GM23338 (cell line): ENCODE data around the gene PDHB.

Source experiments
- CREB1 ChIP-seq: fragments of 250-450 bp; sonication (Bioruptor Pico); IDR thresholded peaks from 2 replicates; pipeline ENCODE4 v1.5.0; 2020; ENCODE audit warnings: low read depth, mild to moderate bottlenecking, moderate library complexity
- CTCF ChIP-seq, 2 experiments: fragments of 200-600 bp in 1 of 2; sonication (generic) in 1 of 2; conservative IDR thresholded peaks; 2 replicates each; pipeline versions ENCODE4 v1.5.1 to v1.6.1; 2016 to 2017; ENCODE audit warnings: antibody characterized with exemption in 2 of 2, low read depth in 2 of 2, mild to moderate bottlenecking in 2 of 2, moderate library complexity in 1 of 2
- EZH2 ChIP-seq: fragments of 200-600 bp; sonication (generic); IDR thresholded peaks from one replicate; pipeline ENCODE4 v1.8.0; 2017; ENCODE audit warnings: antibody characterized with exemption, mild to moderate bottlenecking, low read depth; ENCODE audit not compliant: unreplicated experiment
- JUNB ChIP-seq: IDR thresholded peaks from one replicate; pipeline ENCODE4 v1.6.1; 2016; ENCODE audit warnings: antibody characterized with exemption; ENCODE audit not compliant: unreplicated experiment
- NANOG ChIP-seq: IDR thresholded peaks from 2 replicates; pipeline ENCODE4 v1.6.1; 2016; ENCODE audit warnings: antibody characterized with exemption, borderline replicate concordance
- POLR2AphosphoS5 ChIP-seq: IDR thresholded peaks from 2 replicates; pipeline ENCODE4 v1.6.1; 2016; ENCODE audit warnings: antibody characterized with exemption, low read depth
- STAT1 ChIP-seq: IDR thresholded peaks from one replicate; pipeline ENCODE4 v1.6.1; 2016; ENCODE audit warnings: antibody characterized with exemption; ENCODE audit not compliant: unreplicated experiment
- ZNF331 ChIP-seq: fragments of 250-450 bp; sonication (Bioruptor Pico); IDR thresholded peaks from 2 replicates; pipeline ENCODE4 v1.5.0; 2020; ENCODE audit warnings: low read depth, mild to moderate bottlenecking, moderate library complexity

GRCh38 chr3:58403513-58404109 lies 30.0 kb downstream of the PDHB start:
- TF ChIP-seq CTCF (conservative IDR thresholded peaks at IDR 0.05; ENCODE audit: low read depth in 2 of 2) (no peak), JUNB (no peak), ZNF331 (CRISPR knock-in tag) (no peak), POLR2AphosphoS5 (no peak), EZH2 (no peak), CREB1 (no peak), NANOG (no peak), STAT1 (no peak)
